Measurements from ENCODE around the gene SMPDL3A. TPM values are rescaled to one million over a fixed set of nuclear protein-coding genes. Genes with fewer than 3 reads are reported as not detected.

Gene SMPDL3A
- total and polyA plus RNA-seq, 2 donors (not counting 1 experiment from before 2014, with no cell fraction given), result 19.8 to 30.5 TPM

- no peaks in the 10 kb centered on the region for H3K4me1 ChIP-seq (ENCODE audit: control insufficient read depth, extremely low read depth, insufficient read depth, low read length)
- DNase-seq (ENCODE audit: low read depth in 2 of 2), result no peak
- H3K4me2 ChIP-seq (ENCODE audit: extremely low read depth, insufficient read depth, low read length), result no peak overlapping the region
- no peak overlapping the region for H3K4me3 ChIP-seq (replicated peaks in 1 of 4; ENCODE audit: control extremely low read depth in 1 of 4, insufficient read depth in 1 of 4, low read depth in 3 of 4, low read length in 4 of 4)
- H3K36me3 ChIP-seq (ENCODE audit: control insufficient read depth, insufficient read depth, low read length), result no peaks in the 10 kb centered on the region
- no peak for TF ChIP-seq EZH2 (IDR thresholded peaks at IDR 0.05; ENCODE audit: low read length, missing control alignments)
- TF ChIP-seq CTCF (conservative IDR thresholded peaks at IDR 0.05 in 1 of 2, IDR thresholded peaks at IDR 0.05 in 1 of 2; ENCODE audit: low read depth in 1 of 2, low read length in 2 of 2), result no peak
- no peaks in the 10 kb centered on the region for H3K79me2 ChIP-seq (ENCODE audit: control insufficient read depth, insufficient read depth, low read length)
- H3K9me3 ChIP-seq (ENCODE audit: control insufficient read depth, insufficient read depth, low read depth, low read length), result no peaks in the 10 kb centered on the region
- no peak overlapping the region for H2AFZ ChIP-seq (ENCODE audit: low read length)
- H3K27ac ChIP-seq (ENCODE audit: insufficient read depth, low read length), result no peak overlapping the region
- no peaks in the 10 kb centered on the region for H3K27me3 ChIP-seq (ENCODE audit: control insufficient read depth, insufficient read depth, low read length)
- no peaks in the 10 kb centered on the region for H4K20me1 ChIP-seq (ENCODE audit: control insufficient read depth, extremely low read depth, insufficient read depth, low read length)
- H3K9ac ChIP-seq (ENCODE audit: insufficient read depth, low read length), result no peak overlapping the region
These were observed 30.1 kb upstream of the SMPDL3A start for GRCh38 chr6:122758927-122759334.

DNA sequence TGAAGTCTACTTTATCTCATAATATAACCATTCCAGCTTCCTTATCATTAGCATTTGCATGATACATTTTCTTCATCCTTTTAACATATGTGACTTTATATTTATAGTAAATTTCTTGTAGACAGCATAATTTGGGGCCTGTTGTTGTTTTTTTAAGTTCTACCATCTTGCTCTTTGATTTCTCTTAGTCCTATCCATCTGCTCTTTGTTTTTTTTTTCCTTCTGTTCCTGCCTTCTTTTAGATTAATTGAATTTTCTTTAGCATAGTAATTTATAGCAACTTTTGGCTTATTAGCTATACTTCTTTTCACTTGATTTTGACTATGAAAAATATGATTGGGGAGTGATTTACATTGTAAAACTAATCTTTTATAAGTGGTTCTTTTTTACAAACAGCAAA lies 28.7 kb upstream of the SMPDL3A start:
- no peaks in the 10 kb centered on the region for H4K20me1 ChIP-seq (ENCODE audit: control insufficient read depth, extremely low read depth, insufficient read depth, low read length)
- TF ChIP-seq EZH2 (IDR thresholded peaks at IDR 0.05; ENCODE audit: low read length, missing control alignments), result no peak
- no peak for TF ChIP-seq CTCF (conservative IDR thresholded peaks at IDR 0.05 in 1 of 2, IDR thresholded peaks at IDR 0.05 in 1 of 2; ENCODE audit: low read depth in 1 of 2, low read length in 2 of 2)
- no peak overlapping the region for H3K4me2 ChIP-seq (ENCODE audit: extremely low read depth, insufficient read depth, low read length)
- H3K79me2 ChIP-seq (ENCODE audit: control insufficient read depth, insufficient read depth, low read length), result no peaks in the 10 kb centered on the region
- no peaks in the 10 kb centered on the region for H3K27me3 ChIP-seq (ENCODE audit: control insufficient read depth, insufficient read depth, low read length)
- H3K9me3 ChIP-seq (ENCODE audit: control insufficient read depth, insufficient read depth, low read depth, low read length), result no peaks in the 10 kb centered on the region
- H3K4me3 ChIP-seq (replicated peaks in 1 of 4; ENCODE audit: control extremely low read depth in 1 of 4, insufficient read depth in 1 of 4, low read depth in 3 of 4, low read length in 4 of 4), result no peak overlapping the region
- H3K9ac ChIP-seq (ENCODE audit: insufficient read depth, low read length), result no peak overlapping the region
- H3K4me1 ChIP-seq (ENCODE audit: control insufficient read depth, extremely low read depth, insufficient read depth, low read length), result no peaks in the 10 kb centered on the region
- H3K27ac ChIP-seq (ENCODE audit: insufficient read depth, low read length), result no peak overlapping the region
- DNase-seq (ENCODE audit: low read depth in 2 of 2), result no peak
- H2AFZ ChIP-seq (ENCODE audit: low read length), result no peak overlapping the region
- no peaks in the 10 kb centered on the region for H3K36me3 ChIP-seq (ENCODE audit: control insufficient read depth, insufficient read depth, low read length)

- no peak overlapping the region for H3K4me3 ChIP-seq (replicated peaks in 1 of 4; ENCODE audit: control extremely low read depth in 1 of 4, insufficient read depth in 1 of 4, low read depth in 3 of 4, low read length in 4 of 4)
- H3K4me2 ChIP-seq (ENCODE audit: extremely low read depth, insufficient read depth, low read length), result no peak overlapping the region
- H3K4me1 ChIP-seq (ENCODE audit: control insufficient read depth, extremely low read depth, insufficient read depth, low read length), result no peaks in the 10 kb centered on the region
- no peak overlapping the region for H3K27ac ChIP-seq (ENCODE audit: insufficient read depth, low read length)
- H3K79me2 ChIP-seq (ENCODE audit: control insufficient read depth, insufficient read depth, low read length), result no peaks in the 10 kb centered on the region
- no peak overlapping the region for H3K9ac ChIP-seq (ENCODE audit: insufficient read depth, low read length)
- no peaks in the 10 kb centered on the region for H3K27me3 ChIP-seq (ENCODE audit: control insufficient read depth, insufficient read depth, low read length)
- no peaks in the 10 kb centered on the region for H3K9me3 ChIP-seq (ENCODE audit: control insufficient read depth, insufficient read depth, low read depth, low read length)
- no peak for TF ChIP-seq CTCF (conservative IDR thresholded peaks at IDR 0.05 in 1 of 2, IDR thresholded peaks at IDR 0.05 in 1 of 2; ENCODE audit: low read depth in 1 of 2, low read length in 2 of 2)
- no peak for TF ChIP-seq EZH2 (IDR thresholded peaks at IDR 0.05; ENCODE audit: low read length, missing control alignments)
- no peak overlapping the region for H2AFZ ChIP-seq (ENCODE audit: low read length)
- H3K36me3 ChIP-seq (ENCODE audit: control insufficient read depth, insufficient read depth, low read length), result no peaks in the 10 kb centered on the region
- no peaks in the 10 kb centered on the region for H4K20me1 ChIP-seq (ENCODE audit: control insufficient read depth, extremely low read depth, insufficient read depth, low read length)
- DNase-seq (ENCODE audit: low read depth in 2 of 2), result no peak
These were observed 22.8 kb upstream of the SMPDL3A start for GRCh38 chr6:122766256-122766655.
